NCI-H1092 treated with DMSO at 0.1 percent for 48 hours (cell line): ENCODE results near the gene KIRREL3.

ENCODE experiments used
- DNase-seq: peaks from one replicate; lab custom pipeline; 2025; lab: John Stamatoyannopoulos, UW

Gene KIRREL3

DNA sequence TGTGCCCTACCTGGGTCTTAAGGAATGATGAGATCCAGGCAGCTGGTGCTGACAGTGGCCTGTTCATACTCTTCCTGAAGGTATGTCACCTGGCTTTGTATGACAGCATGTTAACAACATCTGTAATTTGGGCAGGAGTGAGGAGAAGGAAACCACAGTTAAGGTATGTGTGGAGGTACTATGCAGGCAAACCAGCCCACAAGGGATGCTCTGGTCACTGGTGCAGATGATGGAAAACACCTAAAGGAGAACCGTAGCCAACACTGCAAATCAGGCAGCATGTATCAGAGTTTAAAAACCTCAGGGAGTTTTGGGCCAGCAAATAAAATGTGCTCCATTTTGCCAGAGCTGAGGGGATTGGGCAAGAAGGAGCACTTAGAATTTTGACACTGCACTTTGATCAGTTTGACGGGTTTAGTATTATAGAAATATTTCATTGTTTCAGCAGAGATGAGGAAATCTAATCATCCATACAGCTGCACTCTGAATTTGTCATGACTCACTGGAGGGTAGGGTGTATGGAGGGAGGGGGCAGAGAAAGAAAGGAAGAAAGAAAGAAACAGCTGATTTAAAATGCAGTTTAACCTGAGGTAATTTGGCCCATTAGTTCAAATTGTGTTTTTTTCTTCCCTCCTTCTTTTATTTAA lies 260.9 kb downstream of the KIRREL3 start:
- DNase-seq = no peak

DNA sequence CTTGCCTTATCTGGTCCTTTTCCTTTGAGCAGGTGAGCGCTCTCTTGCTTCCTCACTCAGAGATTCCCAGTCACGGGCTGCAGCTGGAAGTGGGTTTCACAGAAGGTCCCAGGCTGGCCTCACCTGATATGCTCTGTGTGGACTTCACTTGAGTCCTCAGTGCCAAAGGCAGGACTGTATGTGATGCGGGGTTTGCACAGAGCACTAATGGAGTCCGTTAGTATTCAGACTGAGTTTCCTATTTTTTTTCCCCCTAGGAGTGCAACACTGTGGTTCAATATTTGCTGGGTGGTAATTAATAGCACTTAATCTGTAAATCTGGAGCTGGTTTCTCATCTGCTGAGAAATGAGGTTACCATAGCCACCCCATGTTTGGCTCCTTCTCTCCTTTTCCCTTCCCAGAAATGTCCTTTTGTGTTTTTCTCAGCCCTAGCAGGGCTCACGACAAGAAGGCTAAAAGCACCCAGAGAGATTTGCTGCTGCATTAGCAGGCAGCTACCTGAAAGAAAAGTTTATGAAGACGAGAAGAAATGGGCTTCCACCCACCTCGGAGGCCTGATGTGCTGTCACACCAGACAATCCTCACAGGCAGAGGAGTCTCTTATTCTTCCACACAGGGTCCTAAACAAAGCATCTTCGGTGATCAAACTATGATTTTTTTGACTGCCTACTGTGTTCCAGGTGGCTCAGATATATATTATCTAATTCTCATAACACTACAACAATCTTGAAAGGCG lies 262.1 kb downstream of the KIRREL3 start:
- no peak for DNase-seq

DNA sequence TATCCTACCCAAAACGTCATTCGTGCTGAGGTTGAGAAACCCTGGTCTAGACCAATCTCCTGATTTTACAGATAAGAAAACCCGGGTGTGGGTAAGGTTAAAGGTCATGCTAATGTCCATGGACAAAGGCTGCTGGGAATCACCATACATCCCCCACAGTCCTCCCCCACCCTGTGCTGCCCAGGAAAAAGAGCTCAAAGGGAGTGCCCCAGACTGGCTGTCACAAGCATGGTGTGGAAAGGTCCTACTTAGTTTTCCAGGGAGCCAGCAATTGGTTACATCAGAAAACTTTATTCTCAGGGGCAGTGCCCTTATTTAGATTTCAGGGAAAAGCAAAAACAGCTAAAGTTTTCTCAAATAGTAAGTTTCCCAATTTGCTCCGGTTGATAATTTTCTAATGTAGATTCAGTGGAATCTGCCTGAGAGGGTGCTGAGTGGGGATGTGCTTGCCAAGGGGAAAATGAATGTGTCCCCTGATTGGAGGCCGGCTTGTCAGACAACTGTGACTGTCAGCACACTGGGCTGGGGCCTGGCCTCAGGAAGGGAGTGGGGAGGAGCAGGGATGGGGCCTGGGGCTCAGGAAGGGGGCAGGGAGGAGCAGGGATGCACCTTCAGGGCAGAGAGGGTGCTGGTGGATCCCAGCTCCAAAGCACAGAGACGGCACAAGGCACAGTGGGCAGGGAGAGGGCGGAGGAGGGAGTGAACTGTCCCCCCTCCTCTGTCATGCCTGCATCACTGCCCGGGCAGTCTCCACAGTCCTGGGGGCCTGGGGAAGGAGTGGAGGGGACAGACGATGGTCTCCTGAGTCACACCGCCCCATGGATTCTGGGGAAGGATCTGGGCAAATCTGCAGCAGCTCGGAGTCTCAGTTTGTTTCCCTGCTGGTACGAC lies 263.6 kb downstream of the KIRREL3 start:
- no peak for DNase-seq

DNA sequence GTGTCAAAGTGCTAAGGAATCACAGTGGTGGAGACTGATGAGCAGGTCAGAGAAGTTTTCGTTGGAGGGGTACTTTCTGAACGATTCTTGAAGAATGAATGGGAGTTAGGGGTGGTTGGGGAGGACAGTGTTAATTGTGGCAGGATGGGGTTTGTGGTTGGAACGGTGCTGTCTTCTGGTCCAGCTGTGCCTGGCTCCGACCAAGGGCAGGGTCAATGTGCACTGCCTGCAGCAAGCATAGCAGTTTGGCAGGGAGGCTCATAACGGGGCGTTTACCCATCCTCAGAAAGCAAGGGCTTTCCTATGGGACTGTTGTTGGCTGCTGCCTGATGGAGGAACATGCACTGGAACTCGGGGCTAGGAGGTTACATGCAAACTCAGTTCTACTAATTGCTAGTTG lies 265.8 kb downstream of the KIRREL3 start:
- no peak for DNase-seq

DNA sequence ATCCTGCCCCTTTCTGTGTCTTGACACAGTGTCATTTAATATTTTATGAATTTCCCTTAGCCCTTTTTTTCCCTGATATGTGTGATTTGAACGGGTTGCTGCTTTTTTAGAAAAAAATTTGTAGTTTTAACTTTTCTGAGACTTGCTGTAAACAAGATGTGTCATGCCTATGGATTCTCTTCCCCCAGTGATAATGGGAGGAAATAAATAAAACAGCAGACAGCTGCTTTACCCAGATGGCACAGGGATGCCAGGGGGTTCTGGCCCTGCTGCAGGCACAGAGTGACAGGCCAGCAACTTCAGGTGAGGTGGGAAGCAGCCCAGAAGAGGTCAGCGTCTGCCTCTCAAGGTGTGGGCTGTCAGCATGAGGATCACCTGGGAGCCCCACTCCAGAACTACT lies 266.9 kb downstream of the KIRREL3 start:
- DNase-seq = no peak

DNA sequence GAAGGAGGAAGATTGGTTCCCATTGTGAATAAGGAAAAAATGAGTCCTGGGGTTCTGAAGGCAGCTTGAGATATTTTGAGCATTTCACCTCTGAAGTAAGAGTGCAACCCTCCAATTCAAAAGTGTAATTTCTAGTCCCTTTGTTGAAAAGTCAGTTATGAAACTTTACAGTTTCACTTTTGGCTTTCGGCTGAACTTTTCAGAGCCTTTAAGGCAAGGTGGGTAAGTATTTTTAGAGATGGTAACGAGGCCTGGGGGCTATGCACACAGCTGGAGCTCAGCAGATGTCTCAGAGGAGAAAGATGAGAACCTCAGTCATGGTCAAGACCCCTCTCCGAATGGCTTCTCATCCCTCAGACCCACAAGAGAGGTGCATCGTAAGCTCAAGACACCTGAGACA lies 267.6 kb downstream of the KIRREL3 start:
- no peak for DNase-seq

DNA sequence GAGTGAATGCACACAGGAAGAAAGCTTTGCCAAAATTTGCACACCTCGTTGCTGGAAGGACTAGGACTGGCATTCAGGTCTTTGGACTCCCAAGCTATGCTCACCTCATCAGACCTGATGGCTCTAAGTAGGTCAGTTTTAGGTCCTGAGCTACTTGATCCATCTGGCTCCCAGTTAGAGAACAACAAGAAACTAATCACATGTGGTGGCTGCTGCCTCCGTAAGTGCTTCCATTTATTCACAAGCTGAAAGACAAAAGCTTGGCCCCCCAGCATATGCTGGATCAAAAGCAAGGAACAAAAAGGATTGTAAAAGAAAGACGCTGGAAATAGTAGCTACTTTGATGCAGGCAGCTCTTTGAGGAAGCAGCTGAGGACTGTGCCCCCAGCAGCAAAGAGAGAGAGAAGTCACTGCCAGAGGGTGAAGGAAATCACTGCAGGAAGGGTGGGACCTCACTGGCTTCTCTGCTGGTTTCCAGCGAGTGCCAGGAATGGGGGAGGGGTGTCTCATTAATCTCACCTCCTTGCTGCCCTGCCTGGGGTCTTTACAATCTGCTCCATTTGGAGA lies 268.9 kb downstream of the KIRREL3 start:
- no peak for DNase-seq

DNA sequence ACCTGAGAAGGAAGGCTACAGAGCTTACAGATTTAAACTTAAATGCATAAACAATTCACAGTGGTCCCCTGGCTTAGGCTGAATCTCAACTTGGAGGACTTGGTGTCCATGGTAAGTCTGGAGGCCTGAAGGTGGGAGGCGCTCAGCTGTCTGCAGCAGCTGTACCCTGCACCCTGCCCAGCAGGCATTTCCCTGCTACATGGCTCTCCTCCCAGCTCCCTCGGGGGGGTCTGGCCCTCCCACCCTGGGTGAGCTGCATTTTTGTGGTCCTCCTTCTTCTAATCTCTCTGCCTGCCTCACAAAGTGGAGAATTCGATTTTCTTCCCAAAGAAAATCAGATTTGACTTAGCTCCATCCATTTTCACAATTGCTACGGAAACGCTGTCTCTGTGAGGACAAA lies 273.2 kb downstream of the KIRREL3 start:
- DNase-seq = no peak

DNA sequence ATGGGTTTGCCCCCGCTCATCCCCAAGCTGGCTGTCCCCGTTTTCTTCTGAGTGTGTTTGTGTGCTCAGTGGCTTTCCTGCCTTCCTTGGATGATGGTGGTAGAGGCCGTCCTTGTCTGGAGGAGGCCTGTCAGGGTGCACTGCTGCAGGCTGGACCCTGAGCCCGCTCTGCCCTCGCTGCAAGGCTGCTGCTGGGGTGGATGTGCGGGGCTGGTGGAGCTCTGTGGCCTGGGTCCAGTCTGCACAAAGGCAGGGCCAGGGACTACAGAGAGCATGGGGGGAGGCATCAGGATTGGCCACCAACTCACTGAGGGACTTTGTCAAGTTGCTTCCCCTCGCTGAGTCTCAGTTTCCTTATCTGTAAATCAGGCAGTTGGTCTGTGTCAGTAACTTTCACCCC lies 275.0 kb downstream of the KIRREL3 start:
- DNase-seq = no peak

DNA sequence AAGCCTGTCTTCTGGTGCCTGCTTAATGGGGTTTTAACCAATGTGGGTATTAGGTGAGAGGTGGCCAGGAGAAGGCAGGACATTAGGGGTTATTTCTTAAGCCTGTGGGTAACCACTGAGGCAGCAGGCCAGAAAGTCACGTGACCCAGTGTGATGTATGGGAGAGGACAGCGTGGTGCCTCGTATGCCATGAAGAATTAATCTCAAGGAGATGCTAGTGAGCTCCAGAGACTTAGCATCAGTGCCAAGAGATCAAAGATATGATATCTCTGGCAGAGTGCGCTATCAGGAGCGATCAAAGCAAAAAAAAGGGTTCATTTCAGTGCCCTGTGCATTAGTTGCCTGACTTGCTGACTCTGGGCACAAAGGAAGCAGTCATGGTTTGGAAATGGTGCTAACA lies 275.5 kb downstream of the KIRREL3 start:
- no peak for DNase-seq

DNA sequence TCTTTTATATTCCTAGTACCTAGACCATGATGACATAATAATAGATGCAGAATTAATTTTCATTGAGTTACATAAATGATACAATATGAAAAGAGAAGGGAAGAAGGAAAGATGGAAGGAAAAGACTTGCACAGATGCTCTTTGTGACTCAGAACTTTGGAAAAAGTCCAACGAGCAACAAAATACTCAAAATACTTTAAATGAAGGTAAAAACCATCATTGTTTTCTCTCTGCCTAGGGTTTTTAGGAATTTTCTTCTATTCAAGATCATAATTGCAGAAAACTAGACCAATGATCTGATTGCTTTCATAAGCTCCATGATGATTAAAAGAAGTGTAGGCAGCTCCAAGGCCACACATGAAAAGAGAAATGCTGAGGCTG lies 276.9 kb downstream of the KIRREL3 start:
- no peak for DNase-seq

DNA sequence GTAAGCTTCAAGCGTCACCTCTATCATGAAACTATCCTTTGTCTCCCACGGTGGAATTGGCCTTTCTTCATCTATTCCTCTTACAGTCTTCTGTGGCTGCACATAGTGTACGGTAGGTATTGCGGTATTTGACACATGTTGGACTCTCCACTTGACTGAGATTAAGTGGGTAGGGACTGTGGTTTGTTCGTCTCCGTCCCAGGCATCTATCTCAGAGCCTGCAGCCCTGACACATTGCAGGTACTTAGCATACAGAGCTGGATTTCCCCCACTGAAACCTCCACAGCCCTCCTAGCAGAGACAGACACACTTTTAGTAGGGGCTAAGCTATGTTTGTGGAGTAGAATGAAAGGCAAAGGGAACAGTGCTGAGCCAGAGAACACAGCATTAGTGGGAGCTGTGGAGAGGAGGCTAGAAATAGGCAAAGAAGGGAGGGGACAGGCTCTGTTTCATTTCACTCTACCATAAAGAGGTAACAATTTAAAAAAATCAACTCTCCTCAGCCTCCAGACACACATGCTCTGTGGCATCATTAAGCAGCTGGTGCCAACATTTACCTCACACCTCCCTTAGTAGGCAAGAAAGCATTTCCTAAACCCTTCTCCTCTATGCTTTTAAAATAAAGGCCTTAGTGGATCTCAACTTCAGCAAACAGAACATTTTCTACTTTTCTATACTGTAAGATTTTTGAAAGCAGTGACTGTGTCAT lies 277.5 kb downstream of the KIRREL3 start:
- DNase-seq = no peak

DNA sequence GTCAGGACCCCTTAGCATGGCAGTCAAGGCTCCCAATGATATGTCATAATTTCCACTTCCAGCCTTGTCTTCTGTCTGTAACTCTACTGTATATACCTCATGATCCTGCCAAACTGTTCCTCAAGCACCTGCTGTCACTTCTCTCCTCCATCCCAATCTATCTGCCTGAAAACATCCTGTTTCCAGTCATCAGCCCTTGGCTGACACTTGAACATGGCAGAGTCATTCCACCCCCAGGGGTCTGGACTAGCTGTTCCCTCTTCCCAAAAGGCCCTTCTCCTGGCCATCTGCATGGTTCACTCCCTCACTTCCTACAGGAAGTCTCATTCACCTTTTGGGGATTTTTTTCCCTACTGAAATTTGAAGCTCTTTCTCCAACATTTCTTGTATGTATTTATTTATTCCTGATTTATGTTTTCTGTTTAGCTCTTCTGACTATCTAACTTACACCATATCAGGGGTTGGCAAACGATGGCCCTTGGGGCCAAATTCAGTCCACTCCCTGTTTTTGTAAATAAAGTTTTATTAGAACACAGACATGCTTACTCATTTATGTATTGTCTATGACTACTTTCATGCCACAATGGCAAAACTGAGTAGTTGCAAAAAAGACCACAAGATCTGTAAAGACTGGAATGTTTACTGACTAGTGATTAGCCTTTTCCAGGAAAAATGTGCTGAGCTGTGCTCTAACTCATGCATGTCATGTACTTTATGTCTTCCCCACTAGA lies 278.4 kb downstream of the KIRREL3 start:
- DNase-seq = no peak

DNA sequence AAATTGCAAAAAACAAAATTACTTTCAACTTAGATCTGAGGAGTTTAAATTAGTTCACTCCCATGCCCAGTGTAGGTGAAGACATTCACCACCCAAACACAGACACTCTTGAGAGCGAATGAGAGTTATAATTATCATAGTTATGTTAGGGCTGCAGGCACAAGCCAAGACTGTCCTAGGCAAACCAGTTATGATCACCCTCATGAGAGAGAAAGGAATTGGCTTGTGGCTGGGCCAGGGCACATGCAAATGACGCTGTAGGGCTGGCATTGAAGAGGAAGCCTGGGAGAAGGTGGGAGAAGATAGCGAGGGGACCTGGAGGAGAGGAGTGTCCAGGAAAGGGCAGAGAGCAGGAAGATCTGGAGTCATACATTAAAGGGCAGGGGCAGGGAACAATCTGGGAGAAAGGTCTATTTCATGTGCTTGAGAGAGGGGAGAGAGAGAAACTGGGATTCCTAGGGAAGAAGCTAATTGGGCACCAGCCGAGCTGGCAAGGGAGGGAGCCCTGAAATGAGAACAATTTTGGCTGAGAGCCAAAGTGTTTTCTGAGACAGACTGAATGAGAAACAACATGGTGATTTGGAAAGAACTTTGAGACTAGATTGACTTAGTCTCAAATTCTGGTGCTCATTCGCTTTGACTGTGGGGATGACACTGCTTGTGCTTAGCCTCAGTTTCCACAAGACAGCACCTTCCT lies 279.9 kb downstream of the KIRREL3 start:
- DNase-seq = peak; percentile 12

DNA sequence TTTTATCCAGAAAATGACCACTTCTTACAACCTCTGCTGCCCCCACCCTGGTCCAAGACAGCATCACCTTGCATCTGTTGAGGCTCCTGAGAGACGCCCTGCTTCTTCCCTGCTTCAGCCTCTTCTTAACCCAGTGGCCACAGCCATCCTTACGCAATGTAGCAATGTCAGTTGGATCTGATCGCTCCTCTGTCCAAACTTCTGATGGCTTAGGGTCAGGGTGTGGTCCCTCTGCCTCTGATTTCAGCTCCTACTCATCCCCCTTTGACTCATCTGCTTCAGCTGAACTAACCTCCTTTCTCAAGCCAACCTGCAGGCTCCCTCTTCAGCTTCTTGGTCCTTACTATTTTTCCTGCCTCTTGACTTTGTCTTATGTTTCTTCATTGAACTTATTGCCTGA lies 280.8 kb downstream of the KIRREL3 start:
- no peak for DNase-seq

DNA sequence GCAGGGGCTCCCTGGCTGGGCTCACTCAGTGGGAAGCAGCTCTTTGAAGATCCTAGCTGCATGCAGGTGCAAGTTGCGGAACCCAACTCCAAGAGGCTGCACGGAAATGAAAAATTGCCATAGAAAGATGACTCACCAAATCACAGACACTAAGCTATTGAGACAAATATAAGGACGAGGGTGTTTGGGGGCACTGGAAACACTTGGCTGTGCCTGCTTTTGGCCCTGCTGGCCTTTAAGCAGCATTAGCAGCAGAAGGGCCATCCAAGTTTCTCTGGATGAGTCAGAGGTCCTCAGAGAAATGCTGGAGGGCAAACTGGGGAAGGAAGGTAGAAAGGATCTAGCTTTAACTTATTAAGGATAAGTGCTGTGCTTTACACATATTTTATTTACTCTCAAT lies 282.3 kb downstream of the KIRREL3 start:
- DNase-seq = no peak

DNA sequence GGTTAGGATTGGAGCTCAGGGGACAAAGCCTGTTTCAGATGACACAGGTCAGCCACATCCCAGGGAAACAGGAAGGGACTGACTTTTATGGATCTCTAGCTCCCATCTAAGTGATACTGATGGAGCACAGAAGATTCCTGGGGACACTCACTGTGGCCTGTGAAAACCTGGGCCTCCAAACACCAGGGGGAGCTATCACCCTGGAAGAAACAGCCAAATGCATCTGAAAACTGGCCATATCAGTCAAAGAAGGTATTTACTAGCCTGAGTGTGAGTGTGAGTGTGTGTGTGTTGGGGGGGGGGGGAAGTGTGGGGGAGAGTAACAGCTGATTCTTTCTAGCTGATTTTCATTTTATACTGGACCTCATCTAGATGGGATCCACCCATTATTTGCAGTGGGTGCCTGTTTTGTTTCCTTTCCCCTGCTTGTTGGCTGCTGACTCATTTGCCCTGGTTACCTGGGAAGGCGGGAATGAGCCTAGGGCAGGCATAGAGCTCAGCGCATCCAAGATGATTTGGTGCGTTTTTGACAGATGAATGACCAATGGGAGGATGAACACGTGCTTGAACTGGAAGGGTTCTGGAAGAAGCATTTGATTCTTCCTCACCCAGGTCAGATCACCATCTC lies 284.0 kb downstream of the KIRREL3 start:
- DNase-seq = peak; percentile 53

DNA sequence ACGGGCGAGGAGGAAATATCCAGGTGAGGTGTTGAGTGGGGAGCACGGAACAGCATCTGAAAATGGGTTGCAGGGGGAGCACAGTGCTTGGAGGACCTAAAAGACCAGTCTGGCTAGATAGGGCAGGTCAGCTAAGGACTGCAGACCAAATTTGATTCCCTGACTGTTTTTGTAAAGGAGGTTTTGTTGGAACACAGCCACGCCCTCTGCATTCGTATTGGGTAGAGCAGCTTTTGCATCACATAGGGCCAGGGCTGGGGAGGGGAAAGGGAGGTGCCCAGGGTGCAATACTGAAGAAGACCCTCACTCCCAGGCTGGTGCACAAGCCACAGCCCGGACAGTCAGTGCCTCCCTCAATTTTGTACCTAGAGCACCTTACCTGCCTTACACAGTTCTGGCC lies 286.8 kb downstream of the KIRREL3 start:
- no peak for DNase-seq

DNA sequence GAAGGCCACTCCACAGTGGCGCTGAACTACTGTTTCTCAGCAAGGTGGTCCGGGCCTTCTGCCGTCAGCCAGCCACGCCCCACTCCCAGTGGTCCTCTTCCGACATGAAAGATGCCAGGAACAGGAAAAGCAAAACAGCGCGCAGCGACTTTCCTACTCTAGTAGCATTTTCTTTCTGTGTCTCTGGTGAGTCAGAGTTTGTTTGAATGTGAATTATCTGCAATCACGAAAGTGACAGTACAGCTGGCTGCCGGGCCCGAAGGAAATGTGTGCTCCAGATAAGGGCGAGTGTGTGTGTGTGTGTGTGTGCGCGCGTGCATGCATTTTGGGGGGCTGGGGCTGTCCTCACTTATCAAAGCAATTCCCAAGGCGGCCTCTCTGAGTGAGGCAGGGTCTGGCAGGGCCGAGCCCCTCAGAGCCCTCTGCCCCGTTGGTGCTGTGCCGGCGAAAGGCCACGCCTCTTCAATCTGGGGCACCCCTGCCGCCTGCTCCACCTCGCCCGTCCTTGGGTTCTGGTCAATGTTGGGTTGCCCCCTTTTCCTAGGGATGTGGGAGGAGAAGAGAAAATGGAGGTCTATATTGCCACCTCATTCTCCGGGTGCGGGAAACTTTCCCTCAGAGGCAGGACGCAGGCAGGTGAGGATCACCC lies 288.5 kb downstream of the KIRREL3 start:
- DNase-seq = no peak
